SK-N-MC (cell line): ENCODE data around the gene ACER1.

ENCODE experiments used
- EZH2 ChIP-seq: fragments of 200-600 bp; sonication (generic); IDR thresholded peaks from one replicate; pipeline ENCODE4 v1.6.1; 2017; ENCODE audit warnings: antibody characterized with exemption
- FOXP2 ChIP-seq: optimal IDR thresholded peaks from 2 replicates; pipeline ENCODE3; 2011; ENCODE audit warnings: mild to moderate bottlenecking, moderate library complexity; ENCODE audit not compliant: insufficient read depth; ENCODE audit errors: extremely low read length, control extremely low read depth
- POLR2AphosphoS5 ChIP-seq: IDR thresholded peaks from 2 replicates; pipeline ENCODE4 v1.6.1; 2012; ENCODE audit warnings: mild to moderate bottlenecking, low read depth, low read length, borderline replicate concordance

- TF ChIP-seq POLR2AphosphoS5, result no peak
- TF ChIP-seq FOXP2, result no peak
- no peak for TF ChIP-seq EZH2
Observed at GRCh38 chr19:6286676-6287075, 46.7 kb downstream of the ACER1 start.
